Sigmoid colon (tissue), 4 donors: Measurements from ENCODE around the gene APLP2.

Experiments used
- CTCF ChIP-seq, 4 experiments: fragments of 450-650 bp in 3 of 4; fragments of 200-600 bp in 1 of 4; IDR thresholded peaks; one replicate each; pipeline ENCODE4 v1.5.1; 2016 to 2019; ENCODE audit warnings: antibody characterized with exemption in 4 of 4, mild to moderate bottlenecking in 3 of 4, moderate library complexity in 2 of 4
- EP300 ChIP-seq, 4 donors: sonication (generic); formaldehyde crosslinking; IDR thresholded peaks; one replicate each; pipeline ENCODE4 v1.6.1; 2017; ENCODE audit warnings: antibody characterized with exemption in 4 of 4
- POLR2A ChIP-seq, 2 donors: fragments of 450-650 bp; IDR thresholded peaks; one replicate each; pipeline ENCODE4 v1.6.1; 2016; ENCODE audit warnings: antibody characterized with exemption in 2 of 2, mild to moderate bottlenecking in 2 of 2, moderate library complexity in 2 of 2
- POLR2AphosphoS5 ChIP-seq, 4 donors: sonication (generic); formaldehyde crosslinking; IDR thresholded peaks; one replicate each; pipeline ENCODE4 v1.6.1; 2017; ENCODE audit warnings: antibody characterized with exemption in 4 of 4

- TF ChIP-seq POLR2AphosphoS5 (IDR thresholded peaks at IDR 0.05): peak; percentile 90 to 99 (median 98)
- TF ChIP-seq CTCF (IDR thresholded peaks at IDR 0.05): no peak
- TF ChIP-seq POLR2A (IDR thresholded peaks at IDR 0.05): peak; percentile 71 to 83
- TF ChIP-seq EP300 (IDR thresholded peaks at IDR 0.05): no peak
Observed at GRCh38 chr11:130069659-130070108, at the start of gene APLP2.
